Posterior cingulate gyrus (tissue), 11 donors: ENCODE results near the gene IDH3G.

Experiments
- DNase-seq, 10 donors: peaks; one replicate each; pipeline versions ENCODE4 v3.0.0 to v3.0.0-alpha.2; 2020 to 2021; ENCODE audit warnings: mixed read lengths in 3 of 10
- intact Hi-C: fragments of 100-400 bp; cut with DNase I; formaldehyde crosslinking; loops from one replicate; pipeline ENCODE4 v1.15.1; 2023

The IDH3G gene

GRCh38 chrX:153794018-153794896, at the start of gene IDH3G, which contains the start of gene SSR4:
TSS of gene IDH3G (minus strand) at chrX:153794375. CDS start at chrX:153794326, 49 bp downstream.
TSS of gene SSR4 (plus strand) at chrX:153794668. CDS start at chrX:153794688, 20 bp downstream.
- intact Hi-C loops = no loop called here
- peak; percentile 82 to 98 (median 89) for DNase-seq

DNA sequence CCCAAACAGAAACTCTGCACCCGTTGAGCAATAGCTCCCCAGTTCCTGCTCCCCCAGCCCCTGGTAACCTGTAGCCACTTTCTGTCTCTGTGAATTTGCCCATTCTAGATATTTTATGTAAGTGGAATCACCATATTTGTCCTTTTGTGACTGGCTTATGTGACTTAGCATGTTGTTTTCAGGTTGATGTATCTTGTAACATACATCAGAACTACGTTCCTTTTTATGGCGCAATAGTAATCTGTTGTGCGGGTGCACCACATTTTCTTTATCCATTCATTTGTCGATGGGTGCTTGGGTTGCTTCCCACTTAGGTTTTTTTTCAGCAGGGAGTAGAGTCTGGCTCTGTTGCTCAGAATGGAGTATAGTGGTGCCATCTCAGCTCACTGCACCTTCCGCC, 42.7 kb upstream of the IDH3G start:
- DNase-seq = no peak
- intact Hi-C loops = no loop called here

GRCh38 chrX:153832728-153833127, 38.6 kb upstream of the IDH3G start:
- no peak for DNase-seq
- intact Hi-C loops = no loop called here

DNA sequence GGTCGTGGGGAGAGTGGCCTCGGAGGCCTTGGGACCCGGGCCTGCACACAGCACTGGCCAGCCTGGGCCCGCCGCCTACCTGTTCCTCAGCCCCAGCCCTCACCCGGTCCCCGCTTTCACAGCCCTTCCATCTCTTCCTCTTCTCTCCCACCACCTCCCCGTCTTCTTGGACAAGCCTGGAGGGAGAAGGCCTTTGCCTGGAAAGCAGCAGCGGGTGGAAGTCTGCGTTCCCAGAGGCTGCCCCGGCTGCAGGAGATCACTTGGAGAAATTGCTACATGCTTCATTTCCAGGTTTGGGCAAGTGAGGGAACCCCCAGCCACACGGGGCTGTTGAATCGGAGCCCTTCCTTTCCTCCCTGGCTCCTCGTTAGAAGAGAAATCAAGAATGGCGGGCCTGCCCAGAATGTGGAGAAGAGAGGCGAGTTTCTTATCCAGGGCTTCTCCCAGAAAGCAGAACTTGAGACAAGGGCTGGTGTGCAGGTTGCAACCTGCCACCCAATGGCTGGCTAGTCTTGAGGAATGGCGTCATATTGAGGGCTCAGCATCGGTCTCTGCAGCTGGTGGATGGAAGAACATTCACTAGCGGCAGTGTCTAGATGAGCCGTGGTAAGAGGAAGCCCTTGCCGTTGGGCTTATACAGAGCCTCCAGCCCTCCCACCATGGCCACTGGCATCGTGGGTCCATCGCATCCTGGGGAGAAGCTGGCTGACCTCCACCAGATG, 37.4 kb upstream of the IDH3G start:
- DNase-seq = peak in 1 of 10 donors; percentile 81

DNA sequence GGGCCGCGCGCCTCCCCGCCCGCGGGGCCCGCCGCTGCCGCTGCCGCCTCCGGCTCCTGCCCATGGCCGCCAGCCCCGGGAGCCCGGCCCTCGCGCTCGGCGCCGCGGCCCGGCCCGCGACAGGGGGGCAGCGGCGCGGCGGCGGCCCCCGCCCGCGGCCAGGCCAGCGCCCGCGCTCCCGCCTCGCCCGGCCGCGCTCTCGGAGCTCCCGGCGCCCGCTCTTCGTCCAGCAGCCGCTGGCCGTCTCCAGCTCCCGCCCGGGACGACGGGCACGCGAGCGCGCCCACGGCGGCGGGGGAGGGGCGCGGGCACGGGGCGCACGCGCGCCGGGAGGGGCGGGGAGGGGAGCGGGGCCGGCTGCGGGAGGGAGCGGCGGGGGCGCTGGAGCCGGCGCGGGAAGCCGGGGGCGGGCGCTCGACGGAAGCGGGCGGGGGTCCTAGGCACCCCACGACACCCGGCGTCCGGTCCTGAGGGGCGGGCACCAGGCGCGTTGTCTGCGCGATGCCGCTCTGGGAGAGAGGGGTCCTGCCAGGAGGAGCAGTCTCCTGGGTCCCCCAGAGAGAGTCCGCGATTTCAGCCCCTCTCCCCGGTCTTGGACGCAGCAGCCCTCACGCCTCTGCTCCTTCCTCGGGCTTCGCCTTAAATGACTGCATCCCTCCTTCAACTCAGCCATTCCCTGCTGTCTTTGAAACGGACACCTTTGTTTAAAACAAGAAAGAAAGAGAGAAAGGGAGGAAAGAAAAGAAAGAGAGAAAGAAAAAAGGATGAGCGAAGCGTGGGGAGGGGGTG, 36.7 kb upstream of the IDH3G start:
- DNase-seq = peak in 1 of 10 donors; percentile 21
- intact Hi-C loops = no loop called here

More for the DNA sequence above, 37.4 kb upstream of the IDH3G start:
- intact Hi-C loops = no loop called here

GRCh38 chrX:153829799-153830639, 35.8 kb upstream of the IDH3G start, which contains the start of gene PDZD4:
TSS of gene PDZD4 (minus strand) at chrX:153830544. CDS start at chrX:153830298, 246 bp downstream.
- intact Hi-C loops = loop anchor here (10.0 kb wide), 1 partner anchor 55 kb away; the partner anchor contains the start of gene L1CAM
- peak in 2 of 10 donors; percentile 81 to 86 for DNase-seq

DNA sequence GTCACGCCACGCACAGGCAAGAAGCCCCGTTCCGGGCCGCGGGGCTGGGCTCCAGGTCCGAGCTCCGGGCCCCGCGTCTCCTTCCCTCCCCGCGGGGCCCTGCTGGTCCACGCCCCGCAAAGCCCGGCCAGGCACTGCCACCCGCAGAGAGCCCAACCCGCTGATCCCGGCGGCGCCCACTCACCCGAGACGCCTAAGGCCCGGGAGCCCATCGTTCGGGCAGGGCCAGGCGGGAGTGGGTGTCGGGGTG, 35.3 kb upstream of the IDH3G start:
- intact Hi-C loops = loop anchor here (10.0 kb wide), 1 partner anchor 55 kb away; the partner anchor contains the start of gene L1CAM
- no peak for DNase-seq

- intact Hi-C loops = loop anchor here (10.0 kb wide), 1 partner anchor 56 kb away; the partner anchor contains the start of gene L1CAM
- peak in 1 of 10 donors; percentile 84 for DNase-seq
Observed at GRCh38 chrX:153828723-153829548, 34.8 kb upstream of the IDH3G start.

GRCh38 chrX:153828308-153828707, 34.1 kb upstream of the IDH3G start:
- DNase-seq = no peak
- intact Hi-C loops = loop anchor here (10.0 kb wide), 1 partner anchor 56 kb away; the partner anchor contains the start of gene L1CAM

- intact Hi-C loops = loop anchor here (10.0 kb wide), 1 partner anchor 57 kb away; the partner anchor contains the start of gene L1CAM
- DNase-seq = no peak
Observed at GRCh38 chrX:153827903-153828302, 33.7 kb upstream of the IDH3G start.

GRCh38 chrX:153827016-153827415, 32.8 kb upstream of the IDH3G start:
- DNase-seq = no peak
- intact Hi-C loops = loop anchor here (10.0 kb wide), 1 partner anchor 58 kb away; the partner anchor contains the start of gene L1CAM

DNA sequence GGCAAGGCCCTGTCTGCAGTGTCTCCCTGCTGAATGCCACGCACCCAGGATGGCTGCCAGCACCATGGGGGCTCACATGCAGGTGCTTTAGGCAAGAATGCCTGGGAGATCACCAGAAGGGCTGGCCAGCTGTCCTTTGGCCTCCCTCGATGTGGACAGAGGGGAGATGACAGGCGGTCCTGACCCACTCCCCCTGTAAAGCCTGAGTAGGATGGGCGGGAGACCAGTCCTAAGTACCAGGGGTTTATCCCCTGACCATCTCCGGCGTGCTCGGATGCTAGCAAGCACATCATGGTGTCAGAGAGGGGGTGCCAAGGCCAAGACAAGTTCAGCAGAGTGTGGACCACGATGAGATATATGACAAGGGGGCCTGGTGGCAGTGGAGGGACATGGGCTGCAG, 30.9 kb upstream of the IDH3G start:
- DNase-seq = no peak
- intact Hi-C loops = loop anchor here (10.0 kb wide), 1 partner anchor 60 kb away; the partner anchor contains the start of gene L1CAM

- no peak for DNase-seq
- intact Hi-C loops = loop anchor here (10.0 kb wide), 1 partner anchor 60 kb away; the partner anchor contains the start of gene L1CAM
Observed at GRCh38 chrX:153824348-153824747, 30.2 kb upstream of the IDH3G start.

GRCh38 chrX:153821066-153821465, 26.9 kb upstream of the IDH3G start:
- intact Hi-C loops = loop anchor here (10.0 kb wide), 1 partner anchor 64 kb away; the partner anchor contains the start of gene L1CAM
- DNase-seq = peak in 1 of 10 donors; percentile 45

DNA sequence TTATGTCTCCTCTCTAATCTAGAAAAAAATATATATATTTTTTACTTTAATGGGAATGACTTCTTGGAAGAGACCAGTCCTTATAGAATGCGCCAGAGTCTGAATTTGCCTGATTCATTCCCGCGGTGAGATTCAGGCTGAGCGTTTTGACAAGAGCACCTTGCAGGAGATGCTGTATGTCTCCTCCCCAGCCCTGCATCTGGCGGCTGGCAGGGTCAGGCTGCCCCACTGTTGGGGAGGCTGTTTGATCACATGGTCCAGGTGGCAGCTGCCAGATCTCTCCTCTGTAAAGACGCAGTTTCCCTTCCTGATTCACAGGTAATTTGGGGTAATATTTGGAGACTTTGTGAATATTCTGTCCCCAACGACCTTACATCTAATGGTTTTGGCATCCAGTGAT, 26.4 kb upstream of the IDH3G start:
- DNase-seq = peak in 1 of 10 donors; percentile 78
- intact Hi-C loops = loop anchor here (10.0 kb wide), 1 partner anchor 64 kb away; the partner anchor contains the start of gene L1CAM

DNA sequence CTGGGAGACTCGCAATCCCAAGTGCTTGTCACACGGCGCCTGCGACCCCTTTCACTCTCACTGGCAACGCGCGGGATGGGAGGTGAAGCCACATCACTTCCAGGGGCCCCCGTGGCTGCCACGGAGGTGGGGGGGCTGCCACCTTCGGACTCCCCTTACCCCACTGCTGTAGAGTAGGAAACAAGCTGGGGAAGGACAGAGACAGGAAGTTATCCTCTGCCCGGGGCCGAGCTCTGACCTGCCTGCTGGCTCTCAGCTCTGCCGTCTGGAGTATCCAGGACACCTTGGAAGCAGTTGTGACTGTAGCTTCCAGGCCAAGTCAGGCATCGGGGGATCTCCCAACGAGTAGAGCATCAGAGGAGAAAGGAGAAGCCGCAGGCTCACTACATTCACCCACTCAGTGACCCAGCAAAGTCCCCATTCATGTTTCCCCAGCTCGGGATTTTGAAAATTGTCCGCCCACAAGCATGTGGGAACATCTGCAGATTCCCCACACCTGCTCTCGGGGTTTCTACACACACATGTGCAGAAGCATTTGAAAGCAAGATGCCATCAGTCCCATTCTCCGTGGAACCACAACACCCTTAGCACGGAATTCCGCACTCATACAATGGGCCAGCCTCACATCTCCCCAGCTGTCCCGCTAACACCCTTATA, 25.3 kb upstream of the IDH3G start:
- peak in 1 of 10 donors; percentile 67 for DNase-seq
- intact Hi-C loops = loop anchor here (10.0 kb wide), 1 partner anchor 65 kb away; the partner anchor contains the start of gene L1CAM

DNA sequence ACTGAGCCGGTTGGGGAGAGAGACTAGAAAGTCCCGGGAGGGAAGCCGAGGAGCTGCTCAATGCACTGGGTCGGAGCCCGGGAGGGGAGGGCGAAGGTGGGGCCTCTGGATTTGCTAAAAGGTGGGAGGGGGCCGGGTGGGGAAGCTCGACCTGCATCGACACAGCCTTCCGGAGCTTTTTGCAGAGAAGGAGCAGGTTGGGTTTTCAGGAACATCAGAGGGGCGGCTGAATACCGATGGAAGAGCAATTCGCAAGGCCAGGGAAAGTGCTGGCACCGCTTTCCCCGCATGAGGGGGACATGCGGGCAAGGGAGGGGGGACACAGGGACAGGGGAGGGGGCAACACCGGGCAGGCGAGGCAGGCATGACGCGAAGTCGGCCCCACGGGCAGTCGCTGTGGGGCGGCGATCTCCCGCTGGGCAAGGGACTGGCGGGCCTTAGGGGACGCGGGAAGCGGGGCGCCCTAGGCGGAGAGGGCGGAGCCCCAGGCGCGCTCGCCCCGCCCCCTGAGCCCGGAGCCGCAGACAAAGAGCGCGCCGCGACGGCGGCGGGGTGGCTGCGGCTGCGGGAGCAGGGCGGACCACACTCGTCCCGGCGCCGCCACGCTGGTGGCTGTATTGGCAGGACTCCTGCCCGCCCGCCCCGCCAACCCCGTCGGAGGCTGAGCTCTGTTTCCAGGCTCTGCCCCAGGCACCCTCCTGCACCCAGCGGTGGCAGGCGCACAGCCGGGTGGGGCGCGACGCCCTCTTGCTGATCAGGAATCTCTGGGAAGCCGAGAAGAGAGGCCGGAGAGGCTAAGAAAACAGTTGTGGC, 24.6 kb upstream of the IDH3G start:
- intact Hi-C loops = no loop called here
- DNase-seq = peak in 4 of 10 donors; percentile 47 to 87 (median 81)
